Adrenal gland (tissue), 12 donors: ENCODE results near the gene ZNF652. TPM values are rescaled to one million over a fixed set of nuclear protein-coding genes. Genes with fewer than 3 reads are reported as not detected.

Source experiments
- DNase-seq, 7 donors: peaks; one replicate each; pipeline ENCODE4 v3.0.0-alpha.2; 2019 to 2020
- H3K27ac ChIP-seq, 5 donors: fragments of 200-600 bp; sonication (generic) in 4 of 5; 1 replicate in 3 of 5; 2 replicates in 2 of 5; pipeline versions ENCODE4 v1.5.1 to v1.8.0; 2016 to 2020; ENCODE audit warnings: mild to moderate bottlenecking in 1 of 5
- H3K27me3 ChIP-seq: fragments of 200-600 bp; 2 replicates; pipeline ENCODE4 v1.8.0; 2021
- H3K36me3 ChIP-seq, 2 donors: fragments of 200-600 bp; replicated peaks in 1 of 2; 1 replicate in 1 of 2; 2 replicates in 1 of 2; pipeline versions ENCODE4 v1.5.1 to v1.8.0; 2018 to 2022
- H3K4me1 ChIP-seq, 2 donors: fragments of 200-600 bp; replicated peaks in 1 of 2; 1 replicate in 1 of 2; 2 replicates in 1 of 2; pipeline versions ENCODE4 v1.5.1 to v1.8.0; 2018 to 2021
- H3K4me3 ChIP-seq, 4 donors: fragments of 200-600 bp; sonication (generic) in 3 of 4; one replicate each; pipeline ENCODE4 v1.5.1; 2016 to 2018
- H3K9me3 ChIP-seq, 3 donors: fragments of 200-600 bp; sonication (generic) in 1 of 3; replicated peaks in 1 of 3; 1 replicate in 2 of 3; 2 replicates in 1 of 3; pipeline versions ENCODE4 v1.5.1 to v1.8.0; 2016 to 2021
- CTCF ChIP-seq, 6 experiments: fragments of 450-650 bp in 4 of 6; fragments of 200-600 bp in 2 of 6; sonication (generic) in 1 of 6; IDR thresholded peaks; 1 replicate in 5 of 6; 2 replicates in 1 of 6; pipeline versions ENCODE4 v1.5.1 to v1.8.0; 2016 to 2021; ENCODE audit warnings: antibody characterized with exemption in 6 of 6, mild to moderate bottlenecking in 2 of 6, moderate library complexity in 1 of 6
- POLR2A ChIP-seq, 2 donors: fragments of 450-650 bp; IDR thresholded peaks; one replicate each; pipeline ENCODE4 v1.6.1; 2017; ENCODE audit warnings: antibody characterized with exemption in 2 of 2, mild to moderate bottlenecking in 2 of 2, moderate library complexity in 1 of 2
- WGBS, 4 donors: extraction: QIAGEN DNeasy Blood & Tissue Kit in 2 of 4; methylation state at CpG; one replicate each; pipeline versions ENCODE4 v1.1.5 to v1.1.7; 2013 to 2017; 5-methylcytosine and 5-hydroxymethylcytosine counted together
- intact Hi-C, 2 donors: fragments of 100-400 bp; cut with DNase I; formaldehyde crosslinking; loops; one replicate each; pipeline versions ENCODE4 v1.14.1 to v1.15.0; 2022 to 2023
- polyA plus RNA-seq, 3 donors: library from polyadenylated mRNA; stranded (reverse); fragments of 200-250 nt in 2 of 3; fragments of 350-450 nt in 1 of 3; fragmentation: Illumina TruSeq in 1 of 3; extraction: RNeasy Lipid Tissue Mini Kit (QIAGEN cat#74804) in 1 of 3; gene quantifications; one replicate each; pipeline ENCODE4 v1.2.3, GENCODE V29; 2013 to 2014
- total RNA-seq, 9 donors: library from RNA; depleted of rRNA in 4 of 9; stranded (reverse); fragments of >200 nt in 4 of 9; fragments of 120-200 nt in 1 of 9; fragmentation: NEBNext Ultra II Directional in 1 of 9; extraction: Animal tissue kit (Norgen Biotek cat#: 25700) in 1 of 9; gene quantifications; one replicate each; pipeline versions ENCODE4 v1.1.0 to v1.2.4, GENCODE V29; 2013 to 2023
- donor health status: healthy with polysubstance abuse.
- donor health status: Bipolar disorder and iron deficiency.
- donor health status: DM: yes; HTN: yes; CAD: no.
- donor health status: DM: no; HTN: no; CAD: no.
- donor health status: DM: no; HTN: no; CAD: no.
- donor health status: DM: yes; HTN: yes; CAD: no.

The ZNF652 gene
- total and polyA plus RNA-seq, 12 donors = 22.7 to 58.7 (median 48.1) TPM

GRCh38 chr17:49358641-49359247 is 3.3 kb downstream of the ZNF652 start:
- H3K4me3 ChIP-seq = no peak overlapping the region
- H3K27ac ChIP-seq = no peak overlapping the region
- WGBS, 4 donors = 50 to 55% (median 53%) methylated on average over 4 of the region's 4 CpGs
- TF ChIP-seq CTCF (IDR thresholded peaks at IDR 0.05) = no peak
- no peak for TF ChIP-seq POLR2A (IDR thresholded peaks at IDR 0.05)
- peaks cover 6 to 33% of the 10 kb centered on the region in 2 donors for H3K4me1 ChIP-seq
- DNase-seq = no peak
- H3K27me3 ChIP-seq = no peaks in the 10 kb centered on the region
- no peaks in the 10 kb centered on the region for H3K36me3 ChIP-seq
- intact Hi-C loops = no loop called here
- H3K9me3 ChIP-seq = no peaks in the 10 kb centered on the region

GRCh38 chr17:49357516-49357915 is 4.5 kb downstream of the ZNF652 start:
- H3K27ac ChIP-seq = no peak overlapping the region
- no peak overlapping the region for H3K4me3 ChIP-seq
- no peaks in the 10 kb centered on the region for H3K9me3 ChIP-seq
- WGBS, 4 donors = 75 to 86% (median 77%) methylated on average over 3 of the region's 3 CpGs
- intact Hi-C loops = no loop called here
- H3K4me1 ChIP-seq = peaks cover 6 to 33% of the 10 kb centered on the region in 2 donors
- H3K27me3 ChIP-seq = no peaks in the 10 kb centered on the region
- H3K36me3 ChIP-seq = no peaks in the 10 kb centered on the region
- TF ChIP-seq CTCF (IDR thresholded peaks at IDR 0.05) = no peak
- TF ChIP-seq POLR2A (IDR thresholded peaks at IDR 0.05) = no peak
- DNase-seq = no peak

- intact Hi-C loops = no loop called here
- no peaks in the 10 kb centered on the region for H3K9me3 ChIP-seq
- no peak for TF ChIP-seq CTCF (IDR thresholded peaks at IDR 0.05)
- no peak for TF ChIP-seq POLR2A (IDR thresholded peaks at IDR 0.05)
- H3K27ac ChIP-seq = no peak overlapping the region
- peaks cover 6 to 33% of the 10 kb centered on the region in 2 donors for H3K4me1 ChIP-seq
- H3K4me3 ChIP-seq = no peak overlapping the region
- no peak for DNase-seq
- no peaks in the 10 kb centered on the region for H3K36me3 ChIP-seq
- WGBS, 4 donors = 80 to 86% (median 83%) methylated on average over 5 of the region's 5 CpGs
- no peaks in the 10 kb centered on the region for H3K27me3 ChIP-seq
These were observed 5.7 kb downstream of the ZNF652 start for GRCh38 chr17:49356320-49356719.

- Histone ChIP-seq H3K27me3 (no peaks in the 10 kb centered on the region), H3K4me1 (peaks cover 0 to 13% of the 10 kb centered on the region in 2 donors), H3K4me3 (no peak overlapping the region), H3K9me3 (no peaks in the 10 kb centered on the region), H3K27ac (no peak overlapping the region), H3K36me3 (no peaks in the 10 kb centered on the region)
- DNase-seq = no peak
- WGBS, 4 donors = 62 to 76% (median 71%) methylated on average over 1 of the region's 1 CpG
- TF ChIP-seq POLR2A (IDR thresholded peaks at IDR 0.05) = no peak
- intact Hi-C loops = no loop called here
These were observed 8.4 kb downstream of the ZNF652 start for GRCh38 chr17:49353607-49354006.

GRCh38 chr17:49352587-49353154 is 9.4 kb downstream of the ZNF652 start:
- TF ChIP-seq POLR2A (IDR thresholded peaks at IDR 0.05) = no peak
- TF ChIP-seq CTCF (IDR thresholded peaks at IDR 0.05) = no peak
- no peak for DNase-seq
- H3K9me3 ChIP-seq = no peaks in the 10 kb centered on the region
- H3K36me3 ChIP-seq = no peaks in the 10 kb centered on the region
- WGBS, 4 donors = 95 to 97% (median 96%) methylated on average over 6 of the region's 6 CpGs
- H3K27ac ChIP-seq = no peak overlapping the region
- no peaks in the 10 kb centered on the region for H3K27me3 ChIP-seq
- H3K4me1 ChIP-seq = peaks cover 0 to 5% of the 10 kb centered on the region in 2 donors
- H3K4me3 ChIP-seq = no peak overlapping the region
- intact Hi-C loops = no loop called here
